H1 (cell line): ENCODE data around the gene SDF2. TPM values are rescaled to one million over a fixed set of nuclear protein-coding genes. Genes with fewer than 3 reads are reported as not detected.

Source experiments
- polyA plus RNA-seq, 7 experiments: library from polyadenylated mRNA; depleted of rRNA in 3 of 7; stranded (reverse) in 5 of 7; unstranded in 2 of 7; fragments of >200 nt in 5 of 7; fragments of 200-250 nt in 2 of 7; gene quantifications; 1 replicate in 5 of 7; 2 replicates in 1 of 7; 4 replicates in 1 of 7; pipeline versions ENCODE4 v1.2.1 to v1.2.3, GENCODE V29; 2011 to 2013; ENCODE audit warnings: missing spikeins in 2 of 7, mixed read lengths in 2 of 7
- total RNA-seq: library from RNA; stranded (reverse); fragmentation: NEBNext Ultra II Directional; extraction: Animal tissue kit (Norgen Biotek cat#: 25700); gene quantifications from 2 replicates; pipeline ENCODE4 v1.2.1, GENCODE V29; 2021
- TF ChIP-seq, protein P1 (sequence below): IDR thresholded peaks from 2 replicates; pipeline ENCODE4 v1.6.1; 2012; ENCODE audit warnings: low read length, inconsistent platforms

Gene SDF2
- total and polyA plus RNA-seq, 2 of the 8 experiments (the other 6 are each of a cell fraction or from before 2014, with no cell fraction given) = 44.8 to 65.4 TPM

DNA sequence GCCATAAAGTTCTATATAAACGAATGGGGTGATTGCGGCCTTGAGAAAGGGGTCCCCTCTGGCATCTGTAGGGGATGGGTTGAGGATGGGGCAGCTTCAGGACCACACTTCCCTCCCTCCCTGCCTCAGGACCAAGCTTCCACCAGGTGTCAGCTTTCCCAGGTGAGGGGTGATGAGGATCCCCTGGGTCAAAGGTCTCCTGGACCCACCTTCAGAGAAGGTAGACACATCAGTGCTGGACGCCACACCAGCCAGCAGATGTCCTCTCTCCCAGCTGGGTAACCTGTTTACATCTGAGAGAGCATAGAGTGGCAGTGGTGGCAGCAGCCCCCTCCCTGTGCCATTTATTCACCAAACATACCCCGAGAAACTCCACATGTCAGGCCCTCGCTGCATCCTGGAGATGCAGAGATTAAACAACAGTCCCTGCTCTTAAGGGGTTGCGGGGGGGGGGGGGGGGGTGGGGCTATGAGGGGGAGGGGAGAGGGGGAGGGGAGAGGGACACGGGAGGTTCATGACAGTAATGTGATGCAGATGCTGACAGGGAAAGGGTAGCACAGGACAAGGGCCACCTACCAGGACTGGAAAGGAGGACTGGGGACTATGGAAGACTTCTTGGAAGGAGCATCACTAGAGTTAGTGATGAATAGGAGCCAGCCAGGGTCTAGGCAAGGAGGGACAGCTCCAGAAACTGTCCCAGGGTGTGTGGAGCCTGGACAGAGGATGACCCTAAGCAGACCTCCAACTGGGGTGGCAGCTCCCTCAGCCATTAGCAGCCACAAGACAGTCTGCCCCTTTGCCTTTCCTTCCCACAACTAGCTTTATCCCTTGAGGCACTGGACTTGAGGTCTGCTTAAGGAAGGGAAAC is 45.0 kb upstream of the SDF2 start (continued):
- TF ChIP-seq, protein P1, sequence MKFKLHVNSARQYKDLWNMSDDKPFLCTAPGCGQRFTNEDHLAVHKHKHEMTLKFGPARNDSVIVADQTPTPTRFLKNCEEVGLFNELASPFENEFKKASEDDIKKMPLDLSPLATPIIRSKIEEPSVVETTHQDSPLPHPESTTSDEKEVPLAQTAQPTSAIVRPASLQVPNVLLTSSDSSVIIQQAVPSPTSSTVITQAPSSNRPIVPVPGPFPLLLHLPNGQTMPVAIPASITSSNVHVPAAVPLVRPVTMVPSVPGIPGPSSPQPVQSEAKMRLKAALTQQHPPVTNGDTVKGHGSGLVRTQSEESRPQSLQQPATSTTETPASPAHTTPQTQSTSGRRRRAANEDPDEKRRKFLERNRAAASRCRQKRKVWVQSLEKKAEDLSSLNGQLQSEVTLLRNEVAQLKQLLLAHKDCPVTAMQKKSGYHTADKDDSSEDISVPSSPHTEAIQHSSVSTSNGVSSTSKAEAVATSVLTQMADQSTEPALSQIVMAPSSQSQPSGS = no peak
- TF ChIP-seq, all 59 proteins: peak for 2
